ENCODE measurements around the gene CNTF. TPM values are rescaled to one million over a fixed set of nuclear protein-coding genes. Genes with fewer than 3 reads are reported as not detected.

Gene CNTF
- total RNA-seq, 1 experiment from 2014 or later: 1.6 TPM

DNA sequence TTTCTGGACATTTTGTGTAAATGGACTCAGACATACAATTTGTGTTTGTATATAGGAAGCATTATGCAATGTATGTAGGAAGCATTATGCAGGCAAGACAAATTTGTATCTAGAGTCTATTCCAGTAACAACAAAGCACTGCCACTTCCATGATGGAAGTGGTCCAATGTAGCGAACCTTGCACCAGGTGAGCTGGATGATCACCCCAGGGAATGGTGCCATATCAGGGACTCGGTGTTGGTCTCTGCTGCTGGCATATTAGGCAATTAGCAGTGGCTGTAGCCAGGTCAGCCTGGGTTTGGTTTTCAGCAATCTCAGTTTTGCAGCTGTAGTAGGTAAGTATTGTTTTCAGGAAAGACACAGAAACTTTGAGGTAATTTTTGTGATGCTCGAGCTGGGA is 30.8 kb upstream of the CNTF start:
- Histone ChIP-seq H3K4me3 (no peak overlapping the region), H3K4me1 (no peaks in the 10 kb centered on the region), H3K27me3 (no peaks in the 10 kb centered on the region), H3K9me3 (replicated peaks) (no peaks in the 10 kb centered on the region), H3K27ac (no peak overlapping the region), H3K36me3 (peaks cover 14% of the 10 kb centered on the region)
- DNase-seq: no peak

DNA sequence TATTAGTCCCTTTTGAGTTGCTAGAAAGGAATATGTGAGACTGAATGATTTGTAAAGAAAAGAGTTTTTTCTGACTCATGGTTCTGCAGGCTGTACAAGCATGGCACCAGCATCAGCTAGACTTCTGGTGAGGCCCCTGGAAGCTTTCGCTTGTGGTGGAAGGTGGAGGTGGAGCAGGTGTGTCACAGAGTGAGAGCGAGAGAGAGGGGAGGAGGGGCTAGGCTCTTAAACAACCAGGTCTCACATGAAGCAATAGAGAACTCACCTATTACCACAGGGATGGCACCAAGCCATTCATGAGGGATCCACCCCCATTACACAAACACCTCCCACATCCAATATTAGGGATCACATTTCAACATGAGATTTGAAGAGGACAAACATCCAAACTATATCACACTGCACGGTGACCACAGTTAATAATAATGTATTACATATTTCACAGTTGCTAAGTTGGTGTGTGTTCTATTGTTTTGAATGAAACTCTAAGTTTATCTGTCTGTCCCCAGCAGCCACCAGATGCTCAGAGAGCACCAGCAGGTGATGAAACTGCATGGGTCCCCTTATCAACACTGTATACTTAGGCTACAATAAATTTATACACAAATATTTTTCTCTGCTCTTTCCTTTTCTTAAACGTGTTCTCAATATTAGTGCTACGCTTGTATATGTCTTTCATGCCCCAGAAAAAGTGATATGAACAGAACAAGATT is 29.5 kb upstream of the CNTF start:
- Histone ChIP-seq H3K9me3 (replicated peaks) (no peaks in the 10 kb centered on the region), H3K4me3 (no peak overlapping the region), H3K27ac (no peak overlapping the region), H3K27me3 (no peaks in the 10 kb centered on the region), H3K36me3 (peaks cover 9% of the 10 kb centered on the region), H3K4me1 (no peaks in the 10 kb centered on the region)
- no peak for DNase-seq

DNA sequence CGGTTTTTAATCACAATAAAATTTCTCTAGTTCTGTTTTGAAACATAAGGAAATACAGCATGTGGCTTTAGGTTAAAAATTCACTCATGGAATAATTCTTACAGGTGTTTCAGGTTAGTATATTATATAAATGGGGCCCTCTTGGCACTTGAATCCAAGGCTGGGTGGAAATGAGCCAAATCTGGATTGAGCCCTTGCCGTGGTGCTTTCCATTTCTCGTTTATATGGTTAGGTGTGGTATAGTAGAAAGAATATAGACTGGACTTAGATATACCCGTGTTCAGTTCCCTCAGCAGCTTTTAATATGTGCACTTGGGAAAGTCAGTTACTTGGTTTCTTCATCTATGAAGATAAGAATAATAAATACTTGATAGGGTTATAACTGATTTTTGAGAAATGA is 27.6 kb upstream of the CNTF start:
- Histone ChIP-seq H3K9me3 (replicated peaks) (no peaks in the 10 kb centered on the region), H3K27me3 (no peaks in the 10 kb centered on the region), H3K4me1 (no peaks in the 10 kb centered on the region), H3K4me3 (no peak overlapping the region), H3K36me3 (peaks cover 14% of the 10 kb centered on the region; the same call in 1 of the 2 replicates), H3K27ac (no peak overlapping the region)
- no peak for DNase-seq

DNA sequence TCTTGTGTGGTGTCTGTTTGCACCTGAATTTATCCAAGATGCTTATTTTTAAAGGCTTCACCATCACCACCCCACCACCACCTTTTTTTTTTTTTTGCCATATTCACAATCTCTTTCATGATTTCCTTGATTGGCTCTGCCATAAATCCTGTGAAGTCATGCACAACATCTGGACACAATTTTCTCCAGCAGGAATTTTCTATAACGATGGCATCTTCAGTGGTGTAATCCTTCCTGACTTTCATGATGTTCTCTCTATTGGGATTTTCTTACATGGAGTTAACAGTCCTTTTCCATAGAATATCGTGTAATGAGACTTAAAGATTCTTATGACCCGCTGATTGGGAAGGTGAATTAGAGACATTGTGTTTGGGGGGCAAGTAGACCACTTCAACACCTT is 25.8 kb upstream of the CNTF start:
- DNase-seq: no peak
- H3K4me3 ChIP-seq: no peak overlapping the region

DNA sequence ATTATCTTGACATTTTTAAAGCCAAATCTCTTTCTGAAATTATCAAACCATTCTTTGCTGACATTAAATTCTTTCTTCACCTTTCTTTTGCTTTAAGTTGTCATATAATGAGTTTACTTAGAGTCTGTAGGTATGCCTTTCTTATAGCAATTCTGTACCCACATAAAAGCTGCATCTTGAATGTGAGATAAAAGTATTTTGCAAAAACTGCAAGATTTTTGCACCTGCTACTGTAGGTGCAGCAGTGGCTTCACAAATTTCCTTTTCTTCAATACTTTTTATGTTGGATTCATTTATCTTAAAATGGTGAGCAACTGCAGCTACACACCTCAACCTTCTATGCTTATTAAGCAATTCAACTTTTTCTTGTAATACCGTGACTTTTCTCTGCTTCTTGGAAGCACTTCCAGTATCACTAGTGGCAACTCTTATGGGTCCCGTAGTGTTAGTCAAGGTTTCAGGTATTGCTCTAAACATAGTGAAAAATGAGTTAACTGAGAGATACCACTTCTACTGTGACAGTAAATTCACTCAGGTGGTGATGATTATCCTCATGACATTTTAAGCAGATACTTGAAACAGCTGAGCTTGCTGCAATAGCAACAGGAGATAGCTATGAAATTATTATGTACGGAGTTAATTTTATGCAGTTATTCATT is 24.9 kb upstream of the CNTF start:
- DNase-seq: no peak
- Histone ChIP-seq H3K4me3 (no peak overlapping the region), H3K36me3 (peaks cover 12% of the 10 kb centered on the region; the same call in 1 of the 2 replicates), H3K4me1 (no peaks in the 10 kb centered on the region), H3K27me3 (no peaks in the 10 kb centered on the region), H3K9me3 (replicated peaks) (no peaks in the 10 kb centered on the region), H3K27ac (no peak overlapping the region)

More for the DNA sequence above, 25.8 kb upstream of the CNTF start:
- Histone ChIP-seq H3K27ac (no peak overlapping the region), H3K36me3 (peaks cover 14% of the 10 kb centered on the region; the same call in 1 of the 2 replicates), H3K9me3 (replicated peaks) (no peaks in the 10 kb centered on the region), H3K27me3 (no peaks in the 10 kb centered on the region), H3K4me1 (no peaks in the 10 kb centered on the region)

DNA sequence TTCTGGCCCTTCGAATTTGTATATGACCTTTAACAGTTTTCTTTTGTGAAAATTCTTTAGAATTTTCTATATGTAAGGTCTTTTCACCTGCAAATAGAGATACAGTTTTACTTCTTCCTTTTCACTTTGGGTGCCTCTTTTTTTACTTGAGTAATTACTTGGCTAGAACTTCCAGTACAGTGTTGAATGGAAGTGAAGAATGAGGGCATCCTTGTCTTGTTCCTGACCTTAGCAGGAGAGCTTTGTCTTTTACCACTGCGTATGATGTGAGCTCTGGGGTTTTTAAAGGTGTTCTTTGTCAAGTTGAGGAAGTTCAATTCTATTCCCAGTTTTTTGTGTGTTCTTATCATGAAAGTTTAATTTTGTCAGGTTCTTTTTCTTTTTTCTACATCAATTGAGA is 22.0 kb upstream of the CNTF start:
- no peaks in the 10 kb centered on the region for H3K9me3 ChIP-seq (replicated peaks)
- no peak overlapping the region for H3K27ac ChIP-seq
- peaks cover 7% of the 10 kb centered on the region; the same call in 1 of the 2 replicates for H3K36me3 ChIP-seq
- no peak for DNase-seq
- no peaks in the 10 kb centered on the region for H3K4me1 ChIP-seq
- H3K4me3 ChIP-seq: no peak overlapping the region
- H3K27me3 ChIP-seq: no peaks in the 10 kb centered on the region

DNA sequence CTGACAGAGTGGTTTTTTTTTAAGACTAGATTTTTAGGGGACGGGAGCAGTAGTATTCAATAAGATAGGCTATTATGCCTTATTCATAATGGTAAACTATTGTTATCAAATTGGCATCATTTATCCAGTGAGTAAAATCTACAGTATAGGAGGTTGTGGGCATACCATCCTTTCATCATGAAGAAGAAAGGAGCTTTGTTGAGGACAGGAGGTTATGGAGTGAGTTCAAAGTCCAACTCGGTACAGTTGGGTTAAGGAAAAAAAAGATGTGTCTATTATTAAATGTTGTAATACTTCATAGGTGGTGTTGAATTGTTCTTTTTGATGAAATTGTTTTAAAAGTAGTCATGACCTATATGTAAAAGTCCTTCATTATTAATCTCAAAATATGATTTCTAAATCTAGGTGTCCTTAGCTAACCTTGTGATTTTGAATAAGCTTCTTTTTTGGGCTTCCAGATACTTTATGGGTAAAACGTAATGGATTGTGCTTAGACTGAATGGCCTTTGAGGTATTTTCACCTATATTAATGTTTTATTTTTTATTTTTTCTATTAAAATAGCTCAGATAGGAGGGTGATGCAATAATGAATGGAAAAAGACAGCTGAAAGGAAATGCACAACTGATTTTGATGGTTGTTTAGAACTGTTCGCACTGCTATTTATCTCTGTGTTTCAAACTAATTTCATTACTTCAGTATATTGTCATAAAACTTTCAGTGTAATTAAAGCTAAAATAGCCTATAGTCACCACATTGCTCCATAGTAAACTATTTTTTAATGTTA is 15.3 kb upstream of the CNTF start:
- no peak overlapping the region for H3K27ac ChIP-seq
- no peaks in the 10 kb centered on the region for H3K9me3 ChIP-seq (replicated peaks)
- no peak for DNase-seq
- H3K4me1 ChIP-seq: no peaks in the 10 kb centered on the region
- no peak overlapping the region for H3K4me3 ChIP-seq
- peaks cover 28% of the 10 kb centered on the region for H3K36me3 ChIP-seq
- no peaks in the 10 kb centered on the region for H3K27me3 ChIP-seq

DNA sequence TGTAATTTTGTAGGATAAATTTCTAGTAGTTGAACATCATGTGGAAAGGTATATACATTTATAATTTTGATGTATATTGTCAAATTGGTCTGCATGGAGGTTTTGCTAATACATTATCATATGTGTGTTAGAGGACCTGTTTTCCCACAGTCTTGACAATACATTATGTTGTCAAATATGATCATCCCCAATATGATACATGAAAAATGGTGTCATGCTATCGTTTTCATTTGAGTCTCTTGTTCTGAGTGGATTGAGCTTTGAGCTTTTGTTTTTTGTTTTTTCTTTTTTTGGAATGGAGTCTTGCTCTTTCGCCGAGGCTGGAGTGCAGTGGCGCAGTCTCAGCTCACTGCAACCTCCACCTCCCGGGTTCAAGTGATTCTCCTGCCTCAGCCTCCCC is 14.1 kb upstream of the CNTF start:
- Histone ChIP-seq H3K27ac (no peak overlapping the region), H3K4me1 (no peaks in the 10 kb centered on the region), H3K36me3 (peaks cover 40% of the 10 kb centered on the region), H3K9me3 (replicated peaks) (no peaks in the 10 kb centered on the region), H3K27me3 (no peaks in the 10 kb centered on the region), H3K4me3 (no peak overlapping the region)
- no peak for DNase-seq

DNA sequence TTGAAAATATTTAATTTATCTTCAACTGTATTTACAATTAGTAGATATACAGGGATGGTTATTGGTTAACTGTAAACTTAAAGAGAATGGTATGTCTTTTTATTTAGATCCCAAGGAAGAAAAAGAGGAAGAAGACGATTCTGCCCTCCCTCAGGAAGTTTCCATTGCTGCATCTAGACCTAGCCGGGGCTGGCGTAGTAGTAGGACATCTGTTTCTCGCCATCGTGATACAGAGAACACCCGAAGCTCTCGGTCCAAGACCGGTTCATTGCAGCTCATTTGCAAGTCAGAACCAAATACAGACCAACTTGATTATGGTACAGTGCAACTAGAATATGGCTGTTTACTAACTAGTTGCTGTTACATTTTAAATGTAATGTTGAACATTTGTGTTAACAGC is 12.7 kb upstream of the CNTF start:
- no peak overlapping the region for H3K4me3 ChIP-seq
- no peaks in the 10 kb centered on the region for H3K9me3 ChIP-seq (replicated peaks)
- no peaks in the 10 kb centered on the region for H3K27me3 ChIP-seq
- no peak for DNase-seq
- no peak overlapping the region for H3K27ac ChIP-seq
- H3K4me1 ChIP-seq: no peaks in the 10 kb centered on the region
- peaks cover 53% of the 10 kb centered on the region for H3K36me3 ChIP-seq

DNA sequence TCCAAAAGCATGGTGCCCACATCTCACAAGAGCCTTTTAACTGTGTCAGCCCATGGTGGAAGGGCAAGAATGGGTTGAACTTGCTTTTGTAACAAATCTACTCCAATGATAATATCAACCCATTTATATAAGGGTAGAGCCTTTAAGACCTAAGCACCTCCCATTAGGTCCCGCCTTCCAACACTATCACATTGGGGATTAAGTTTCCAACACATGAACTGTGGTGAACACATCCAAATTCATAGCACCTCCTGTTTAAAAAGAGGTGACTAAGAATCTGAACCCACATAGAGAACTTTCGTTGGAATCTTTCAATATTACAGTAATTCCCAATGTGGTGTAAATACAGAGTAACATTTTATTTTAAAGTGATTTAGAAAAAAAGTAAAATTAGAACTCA is 9.2 kb upstream of the CNTF start:
- no peaks in the 10 kb centered on the region for H3K9me3 ChIP-seq (replicated peaks)
- no peak for DNase-seq
- H3K4me1 ChIP-seq: no peaks in the 10 kb centered on the region

DNA sequence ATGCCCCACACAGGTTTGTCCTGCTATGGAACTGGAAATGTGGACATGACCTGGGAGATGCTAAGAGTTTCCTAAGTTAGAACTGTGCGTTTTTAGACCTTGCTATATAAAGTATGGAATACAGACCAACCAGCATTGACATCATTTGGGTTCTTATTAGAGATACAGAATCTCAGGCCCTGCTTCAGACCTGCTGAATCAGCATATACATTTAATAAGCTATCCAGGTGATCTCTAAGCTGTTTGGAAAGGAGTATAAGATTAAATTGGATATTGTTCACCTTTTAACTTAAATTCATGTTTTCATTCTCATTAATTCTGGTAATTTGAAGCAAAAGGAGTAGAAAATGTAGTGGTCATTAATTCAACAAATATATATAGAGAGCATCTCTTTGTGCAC is 6.9 kb upstream of the CNTF start:
- Histone ChIP-seq H3K4me1 (no peaks in the 10 kb centered on the region), H3K27ac (no peak overlapping the region), H3K9me3 (replicated peaks) (no peaks in the 10 kb centered on the region), H3K27me3 (no peaks in the 10 kb centered on the region), H3K36me3 (peaks cover 84% of the 10 kb centered on the region), H3K4me3 (no peak overlapping the region)
- DNase-seq: no peak

More for the DNA sequence above, 9.2 kb upstream of the CNTF start:
- Histone ChIP-seq H3K27ac (no peak overlapping the region), H3K27me3 (no peaks in the 10 kb centered on the region), H3K4me3 (no peak overlapping the region), H3K36me3 (peaks cover 79% of the 10 kb centered on the region)

DNA sequence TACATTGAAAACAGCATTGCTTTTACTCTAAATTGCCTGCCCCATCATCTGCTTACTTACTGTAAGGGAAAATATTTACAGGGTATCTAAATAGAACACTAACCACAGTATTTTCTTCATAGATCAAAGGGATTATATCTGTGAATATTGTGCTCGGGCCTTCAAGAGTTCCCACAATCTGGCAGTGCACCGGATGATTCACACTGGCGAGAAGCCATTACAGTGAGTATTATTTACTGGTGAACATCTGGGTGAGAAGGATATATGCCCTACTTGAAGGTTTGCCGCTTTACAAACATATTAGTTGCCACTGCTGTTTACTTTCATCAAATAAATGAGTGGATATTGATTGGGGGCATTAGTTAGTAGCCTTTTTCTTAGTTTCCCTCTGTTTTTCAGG is 5.9 kb upstream of the CNTF start:
- H3K36me3 ChIP-seq: peaks cover 83% of the 10 kb centered on the region
- H3K4me1 ChIP-seq: no peaks in the 10 kb centered on the region
- H3K27ac ChIP-seq: no peak overlapping the region
- H3K9me3 ChIP-seq (replicated peaks): no peaks in the 10 kb centered on the region
- H3K4me3 ChIP-seq: no peak overlapping the region
- DNase-seq: no peak
- no peaks in the 10 kb centered on the region for H3K27me3 ChIP-seq

DNA sequence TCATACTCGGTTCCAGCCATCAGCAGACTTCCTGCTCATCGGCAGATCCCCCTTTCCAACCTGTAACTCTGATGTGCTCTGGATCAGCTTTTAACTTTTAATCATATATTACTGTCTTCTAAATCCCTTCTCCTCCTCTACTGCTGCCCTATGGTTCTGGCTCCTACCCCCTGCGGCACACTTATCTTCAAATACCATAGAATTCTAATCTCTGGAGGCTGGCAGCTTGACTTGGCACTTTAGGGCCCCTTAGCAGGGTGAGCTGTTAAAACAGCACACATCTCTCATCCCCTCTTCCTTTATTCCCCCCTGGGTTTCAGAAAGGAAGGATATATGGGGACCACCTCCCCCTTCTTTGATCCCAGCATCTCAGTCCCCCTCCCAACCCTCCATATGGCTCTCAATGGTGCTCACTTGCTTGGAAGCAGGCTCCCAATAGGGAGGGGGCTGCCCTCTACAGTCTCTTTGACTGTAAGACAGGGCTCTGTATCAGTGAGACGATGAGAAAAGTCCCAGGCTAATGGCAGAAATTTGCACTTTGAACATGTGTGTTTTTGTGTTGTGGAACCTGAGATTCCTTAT is 4.4 kb upstream of the CNTF start:
- H3K4me1 ChIP-seq: no peaks in the 10 kb centered on the region
- H3K36me3 ChIP-seq: peaks cover 79% of the 10 kb centered on the region
- DNase-seq: no peak
- H3K27me3 ChIP-seq: no peaks in the 10 kb centered on the region
- no peak overlapping the region for H3K4me3 ChIP-seq
- H3K9me3 ChIP-seq (replicated peaks): no peaks in the 10 kb centered on the region
- no peak overlapping the region for H3K27ac ChIP-seq

DNA sequence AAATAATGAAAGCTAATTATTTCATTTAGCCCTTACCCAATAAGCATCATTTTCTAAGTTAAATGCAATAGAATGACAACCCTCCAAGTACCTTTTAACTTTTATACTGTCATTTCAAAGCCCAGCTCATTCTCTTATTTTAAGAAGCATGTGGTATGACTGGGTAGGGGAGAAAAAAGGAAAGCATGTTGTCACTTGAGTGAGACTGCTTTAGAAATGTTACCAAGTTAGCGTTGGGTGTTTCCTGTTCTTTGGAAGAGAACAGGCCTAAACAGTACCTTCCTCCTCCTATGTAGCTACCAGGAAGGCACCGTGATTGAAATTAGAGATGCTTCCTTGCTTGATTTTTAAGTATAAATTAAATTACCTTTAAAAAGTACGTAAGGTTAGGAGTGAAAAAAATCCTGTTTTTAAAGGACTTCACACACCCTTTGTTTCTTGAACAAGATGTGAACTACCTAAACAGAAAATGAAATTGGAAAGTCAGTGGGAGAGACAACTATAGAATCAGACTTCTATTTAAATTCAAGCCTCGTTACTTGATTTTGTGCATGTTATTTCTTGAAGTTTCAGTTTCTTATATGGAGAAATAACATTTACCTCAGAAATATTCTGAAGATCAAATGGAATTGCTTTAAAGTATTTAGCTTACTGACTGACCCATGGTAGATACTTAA is 741 bp upstream of the CNTF start:
- Histone ChIP-seq H3K36me3 (peaks cover 72% of the 10 kb centered on the region), H3K4me3 (no peak overlapping the region), H3K27ac (no peak overlapping the region), H3K9me3 (replicated peaks) (no peaks in the 10 kb centered on the region), H3K4me1 (no peaks in the 10 kb centered on the region), H3K27me3 (no peaks in the 10 kb centered on the region)
- no peak for DNase-seq

Measured in SJCRH30 (cell line).